Hypothalamus (tissue), 51 donors: ENCODE results near the gene RAD50.

Experiments used
- DNase-seq, 51 donors: peaks; one replicate each; lab custom pipeline; 2025; lab: John Stamatoyannopoulos, UW

Gene RAD50

GRCh38 chr5:132673488-132673887 is 116.7 kb downstream of the RAD50 start:
- no peak for DNase-seq

- no peak for DNase-seq
Measured at GRCh38 chr5:132673939-132674630, 117.3 kb downstream of the RAD50 start, which contains the start of gene IL4. Gene IL4 (plus strand): TSS chr5:132673989. CDS start chr5:132674051, 62 bp downstream.

- no peak for DNase-seq
Measured at GRCh38 chr5:132674671-132675506, 118.1 kb downstream of the RAD50 start.

GRCh38 chr5:132675936-132676689 is 119.3 kb downstream of the RAD50 start:
- no peak for DNase-seq

- peak in 1 of 51 donors; percentile 52 for DNase-seq
Measured at GRCh38 chr5:132677191-132677590, 120.4 kb downstream of the RAD50 start.

GRCh38 chr5:132677682-132678400 is 121.1 kb downstream of the RAD50 start:
- no peak for DNase-seq

- DNase-seq = no peak
Measured at GRCh38 chr5:132678735-132679134, 122.0 kb downstream of the RAD50 start.

- DNase-seq = no peak
Measured at GRCh38 chr5:132679166-132679565, 122.4 kb downstream of the RAD50 start.

- DNase-seq = no peak
Measured at GRCh38 chr5:132679717-132680380, 123.1 kb downstream of the RAD50 start.

- DNase-seq = no peak
Measured at GRCh38 chr5:132680780-132681475, 124.2 kb downstream of the RAD50 start.

GRCh38 chr5:132681476-132681831 is 124.7 kb downstream of the RAD50 start:
- no peak for DNase-seq

- no peak for DNase-seq
Measured at GRCh38 chr5:132681983-132682382, 125.2 kb downstream of the RAD50 start.

- DNase-seq = no peak
Measured at GRCh38 chr5:132684491-132684890, 127.7 kb downstream of the RAD50 start.

- no peak for DNase-seq
Measured at GRCh38 chr5:132684922-132685720, 128.3 kb downstream of the RAD50 start.

GRCh38 chr5:132686193-132686592 is 129.4 kb downstream of the RAD50 start:
- no peak for DNase-seq

- DNase-seq = no peak
Measured at GRCh38 chr5:132687995-132688394, 131.2 kb downstream of the RAD50 start.

GRCh38 chr5:132688536-132689339 is 132.0 kb downstream of the RAD50 start:
- no peak for DNase-seq

GRCh38 chr5:132689513-132689912 is 132.7 kb downstream of the RAD50 start:
- no peak for DNase-seq
